HG03442 (cell line): ENCODE results near the gene DMRT3.

Experiments used
- ATAC-seq: cut with Tn5 transposase; IDR thresholded peaks from one replicate; pipeline ENCODE4 v1.9.1; 2021; ENCODE audit warnings: mild to moderate bottlenecking, moderate library complexity; ENCODE audit not compliant: unreplicated experiment

Gene DMRT3

GRCh38 chr9:970151-970996 is 6.1 kb upstream of the DMRT3 start:
- no peak for ATAC-seq

DNA sequence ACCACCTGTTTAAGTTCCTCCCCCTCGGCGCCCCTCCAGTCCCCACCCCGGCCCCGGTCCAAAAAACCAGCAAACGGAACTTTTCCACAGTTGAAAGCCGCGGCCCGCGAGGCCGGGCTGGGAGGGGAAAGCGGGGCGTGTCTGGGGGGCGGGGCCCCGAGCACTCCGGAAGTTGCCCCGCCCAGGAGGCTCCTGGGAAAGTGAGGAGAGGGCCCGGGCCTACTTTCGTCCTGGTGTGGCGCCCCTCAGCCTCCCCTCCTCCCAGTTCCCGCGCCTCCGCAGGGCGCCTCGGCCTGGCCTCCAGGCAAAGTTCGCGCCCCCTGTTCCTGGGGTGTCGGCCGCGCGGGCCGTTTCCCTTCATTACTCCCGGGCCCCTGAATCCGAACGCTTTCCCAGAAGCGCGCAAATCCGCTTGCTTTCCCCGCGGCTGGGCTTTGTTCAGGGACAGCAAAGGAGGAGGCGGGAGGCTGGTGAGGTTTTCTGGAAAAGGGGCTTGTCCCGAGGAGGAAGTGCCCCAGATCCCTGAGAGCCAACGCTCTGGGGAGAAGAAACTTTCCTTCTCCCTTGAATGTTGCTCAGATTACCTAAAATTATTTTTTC is 4.5 kb upstream of the DMRT3 start:
- ATAC-seq = no peak

DNA sequence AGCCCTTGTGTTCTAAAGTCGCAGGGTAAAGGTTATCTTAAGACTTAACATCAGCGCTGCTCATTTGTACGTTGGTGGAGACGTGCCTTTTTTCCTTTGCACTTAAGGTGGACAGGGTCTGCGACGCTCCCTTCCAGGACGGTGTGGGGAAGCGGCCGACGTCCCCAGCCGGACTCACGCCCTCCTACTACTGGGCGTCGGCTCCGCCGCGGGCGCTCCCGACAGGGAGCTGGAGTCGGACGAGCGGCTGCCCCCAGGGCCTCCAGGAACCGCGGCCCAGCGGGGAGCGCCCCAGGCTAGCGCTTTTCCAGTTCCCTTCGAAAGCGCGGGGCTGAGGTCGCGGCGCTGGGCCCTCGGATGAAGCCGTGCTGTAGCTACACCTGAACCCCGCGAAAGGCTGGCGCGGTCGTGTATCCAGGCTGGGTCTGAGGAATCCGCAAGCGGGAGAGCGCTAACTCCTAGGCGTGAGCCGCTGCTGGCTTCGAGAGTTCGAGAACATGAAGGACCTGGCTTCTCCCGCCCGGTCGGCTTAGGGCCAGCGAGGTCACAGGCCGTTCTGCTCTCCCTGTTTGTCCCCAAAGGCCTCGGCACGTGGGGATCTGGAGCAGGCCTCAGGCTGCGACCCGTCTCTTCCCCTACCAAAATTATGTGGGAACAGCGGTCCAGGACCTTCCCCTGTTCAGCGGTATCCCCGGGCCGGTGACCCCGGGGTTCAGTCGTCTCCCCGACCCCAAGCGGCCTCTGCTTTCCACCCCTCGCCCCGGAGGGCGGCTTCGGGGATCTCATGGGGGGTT is 3.8 kb upstream of the DMRT3 start:
- ATAC-seq = no peak

DNA sequence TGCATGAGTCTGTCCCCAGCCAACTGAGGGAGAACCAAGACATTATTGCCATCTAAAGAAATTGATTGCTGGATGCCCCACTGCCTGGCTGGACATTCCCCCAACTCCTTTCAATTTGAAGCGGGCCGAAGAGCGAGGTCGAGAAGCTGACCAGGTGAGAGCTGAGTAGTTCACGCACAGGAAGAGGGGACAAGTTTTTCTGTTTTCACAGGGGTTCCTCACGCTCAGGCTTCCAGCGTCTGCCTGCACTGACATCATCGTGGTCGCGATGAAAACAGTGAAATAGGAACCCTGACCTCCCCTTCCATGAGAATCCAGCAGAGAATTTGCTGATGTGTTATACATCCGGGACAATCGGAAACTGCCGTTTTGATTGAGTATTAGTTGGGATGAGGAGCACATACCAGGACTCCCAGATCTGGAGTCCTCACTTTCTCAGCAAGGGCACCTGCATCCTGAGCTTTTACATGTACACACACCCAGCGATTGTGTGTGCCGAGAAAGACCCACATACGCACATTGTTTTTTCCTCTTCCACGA is 3.1 kb upstream of the DMRT3 start:
- ATAC-seq = no peak

DNA sequence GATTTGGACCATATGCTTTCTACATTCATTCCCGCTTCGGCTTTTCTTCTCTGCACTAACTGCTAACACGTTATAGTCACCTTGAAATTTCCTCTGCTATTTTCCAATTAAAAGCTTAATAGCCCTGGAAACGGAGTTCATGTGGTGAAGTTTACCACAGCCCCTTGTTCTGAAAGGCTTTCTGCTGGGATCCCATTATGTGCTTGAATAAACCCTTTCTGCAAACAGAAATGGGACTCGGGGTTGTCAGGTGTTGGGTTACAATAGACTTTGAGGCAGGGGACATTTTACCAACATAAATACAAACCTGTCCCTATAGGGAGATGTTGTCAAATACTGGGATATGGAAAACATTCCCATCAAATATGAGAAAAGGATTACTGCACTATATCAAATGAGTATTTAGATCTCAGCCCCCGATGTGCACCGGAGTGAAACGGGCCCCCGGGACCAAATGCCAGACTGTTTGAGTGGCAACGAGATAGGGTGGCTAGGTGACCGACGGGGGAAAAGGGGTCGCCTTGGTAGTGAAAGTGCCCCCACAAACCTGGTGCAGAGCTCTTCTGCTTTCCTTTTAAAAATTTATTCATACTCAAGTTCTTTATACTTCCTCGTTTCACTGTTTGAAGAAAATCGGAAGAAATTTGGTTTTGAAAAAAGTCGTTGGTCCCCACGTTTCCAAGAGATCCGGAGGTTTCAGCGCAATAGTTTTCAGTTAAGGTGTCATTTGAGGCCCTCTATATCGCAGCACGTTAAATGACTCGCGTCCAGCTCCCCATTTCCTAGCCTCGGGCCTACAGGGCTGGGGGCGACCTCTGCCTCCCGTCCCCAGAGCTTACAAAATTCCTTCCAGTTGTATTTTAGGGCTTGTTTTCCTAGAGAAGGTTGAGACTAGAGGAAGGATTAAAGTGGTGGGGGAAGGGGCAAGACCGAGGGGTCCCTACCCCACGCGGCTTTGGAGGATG is 2.1 kb upstream of the DMRT3 start:
- no peak for ATAC-seq

DNA sequence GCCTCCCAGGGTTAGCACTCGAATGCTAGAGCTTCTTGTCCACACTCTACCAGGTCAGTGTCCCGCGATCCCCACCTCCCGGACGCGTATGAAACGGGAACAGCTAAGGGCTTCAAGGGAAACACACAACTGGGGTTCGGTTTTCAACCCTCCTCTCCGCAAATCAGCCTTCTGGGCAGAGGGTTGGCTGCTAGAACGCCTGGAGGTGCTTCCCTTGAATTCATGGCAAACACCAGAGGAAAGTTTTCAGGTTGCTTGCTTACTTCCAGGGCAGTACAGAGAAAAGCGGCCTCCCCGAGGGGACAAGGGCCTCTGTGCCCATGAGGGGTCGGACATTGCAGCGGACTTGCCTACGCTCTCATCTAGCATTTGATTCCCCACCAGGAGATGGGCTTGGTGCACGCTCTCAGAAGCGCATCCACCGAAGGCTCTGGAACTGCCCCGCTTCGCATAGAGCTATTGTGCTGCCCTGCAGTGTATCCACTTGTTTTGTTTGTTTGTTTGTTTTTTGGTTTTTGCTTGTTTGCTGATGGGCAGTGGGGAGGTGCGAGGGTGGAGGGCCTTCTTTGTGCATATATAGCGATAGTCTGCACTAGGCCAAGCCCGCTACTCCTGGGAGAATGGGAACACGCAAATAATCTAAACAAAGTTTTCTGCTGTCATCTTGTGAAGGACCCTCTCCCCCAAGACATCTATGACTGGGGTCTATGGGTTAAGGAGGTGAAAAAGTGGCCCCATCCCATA is 1.3 kb upstream of the DMRT3 start:
- no peak for ATAC-seq

DNA sequence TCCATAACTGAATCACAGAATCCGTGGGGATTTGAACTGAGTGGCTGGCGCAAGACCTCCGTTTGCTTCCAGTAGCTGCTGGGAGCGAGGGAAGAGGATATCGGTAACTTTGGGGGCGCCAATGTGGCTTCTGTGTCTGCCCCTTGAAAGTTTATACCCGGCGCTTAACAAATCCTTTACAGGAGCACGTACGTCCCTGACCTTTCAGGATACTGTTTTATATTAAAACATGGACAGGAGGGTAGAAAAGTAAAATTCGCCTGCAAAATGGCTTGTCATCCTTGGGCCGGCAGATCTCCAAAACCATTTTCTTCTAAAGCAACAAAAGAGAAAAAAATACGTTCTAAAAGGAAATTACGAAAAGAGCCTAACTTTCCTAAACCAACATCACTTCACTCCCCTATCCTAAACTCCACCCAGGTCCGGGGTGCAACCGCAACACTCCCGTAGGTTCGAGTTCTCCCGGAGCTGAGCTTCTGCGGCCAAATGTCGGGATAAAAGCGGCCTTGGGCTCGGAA is 656 bp upstream of the DMRT3 start:
- no peak for ATAC-seq

GRCh38 chr9:976943-977837 is 735 bp downstream of the DMRT3 start:
- ATAC-seq = no peak

GRCh38 chr9:977838-978830 is 1.7 kb downstream of the DMRT3 start:
- ATAC-seq = no peak

GRCh38 chr9:979983-980382 is 3.5 kb downstream of the DMRT3 start:
- ATAC-seq = no peak

- no peak for ATAC-seq
These were observed 4.2 kb downstream of the DMRT3 start for GRCh38 chr9:980640-981039.

- ATAC-seq = no peak
These were observed 5.0 kb downstream of the DMRT3 start for GRCh38 chr9:981491-981898.

- ATAC-seq = no peak
These were observed 6.2 kb downstream of the DMRT3 start for GRCh38 chr9:982394-983230.

GRCh38 chr9:994005-994404 is 17.6 kb downstream of the DMRT3 start:
- ATAC-seq = peak; percentile 59

GRCh38 chr9:995192-995591 is 18.7 kb downstream of the DMRT3 start:
- no peak for ATAC-seq

- no peak for ATAC-seq
These were observed 19.3 kb downstream of the DMRT3 start for GRCh38 chr9:995781-996180.
